NCI-H345 treated with DMSO at 0.1 percent for 48 hours (cell line): ENCODE measurements around the gene CRIP3.

Experiments
- DNase-seq: peaks from one replicate; lab custom pipeline; 2025; ENCODE audit not compliant: unreplicated experiment; lab: John Stamatoyannopoulos, UW

Gene CRIP3

GRCh38 chr6:43258180-43258579 lies 50.4 kb downstream of the CRIP3 start:
- no peak for DNase-seq

- no peak for DNase-seq
Observed at GRCh38 chr6:43257367-43258145, 51.1 kb downstream of the CRIP3 start.

GRCh38 chr6:43256670-43257366 lies 51.8 kb downstream of the CRIP3 start:
- no peak for DNase-seq
